NCI-H446 treated with DMSO at 0.1 percent for 48 hours (cell line): ENCODE data around the gene MARCHF7.
"Not testable (repeated sequence)": the region's sequence is repeated elsewhere in the genome, so short reads cannot be mapped to it uniquely, and the experiment has no call there.

Experiments used
- DNase-seq: peaks from one replicate; lab custom pipeline; 2025; lab: John Stamatoyannopoulos, UW

Gene MARCHF7, protein sequence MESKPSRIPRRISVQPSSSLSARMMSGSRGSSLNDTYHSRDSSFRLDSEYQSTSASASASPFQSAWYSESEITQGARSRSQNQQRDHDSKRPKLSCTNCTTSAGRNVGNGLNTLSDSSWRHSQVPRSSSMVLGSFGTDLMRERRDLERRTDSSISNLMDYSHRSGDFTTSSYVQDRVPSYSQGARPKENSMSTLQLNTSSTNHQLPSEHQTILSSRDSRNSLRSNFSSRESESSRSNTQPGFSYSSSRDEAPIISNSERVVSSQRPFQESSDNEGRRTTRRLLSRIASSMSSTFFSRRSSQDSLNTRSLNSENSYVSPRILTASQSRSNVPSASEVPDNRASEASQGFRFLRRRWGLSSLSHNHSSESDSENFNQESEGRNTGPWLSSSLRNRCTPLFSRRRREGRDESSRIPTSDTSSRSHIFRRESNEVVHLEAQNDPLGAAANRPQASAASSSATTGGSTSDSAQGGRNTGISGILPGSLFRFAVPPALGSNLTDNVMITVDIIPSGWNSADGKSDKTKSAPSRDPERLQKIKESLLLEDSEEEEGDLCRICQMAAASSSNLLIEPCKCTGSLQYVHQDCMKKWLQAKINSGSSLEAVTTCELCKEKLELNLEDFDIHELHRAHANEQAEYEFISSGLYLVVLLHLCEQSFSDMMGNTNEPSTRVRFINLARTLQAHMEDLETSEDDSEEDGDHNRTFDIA

DNA sequence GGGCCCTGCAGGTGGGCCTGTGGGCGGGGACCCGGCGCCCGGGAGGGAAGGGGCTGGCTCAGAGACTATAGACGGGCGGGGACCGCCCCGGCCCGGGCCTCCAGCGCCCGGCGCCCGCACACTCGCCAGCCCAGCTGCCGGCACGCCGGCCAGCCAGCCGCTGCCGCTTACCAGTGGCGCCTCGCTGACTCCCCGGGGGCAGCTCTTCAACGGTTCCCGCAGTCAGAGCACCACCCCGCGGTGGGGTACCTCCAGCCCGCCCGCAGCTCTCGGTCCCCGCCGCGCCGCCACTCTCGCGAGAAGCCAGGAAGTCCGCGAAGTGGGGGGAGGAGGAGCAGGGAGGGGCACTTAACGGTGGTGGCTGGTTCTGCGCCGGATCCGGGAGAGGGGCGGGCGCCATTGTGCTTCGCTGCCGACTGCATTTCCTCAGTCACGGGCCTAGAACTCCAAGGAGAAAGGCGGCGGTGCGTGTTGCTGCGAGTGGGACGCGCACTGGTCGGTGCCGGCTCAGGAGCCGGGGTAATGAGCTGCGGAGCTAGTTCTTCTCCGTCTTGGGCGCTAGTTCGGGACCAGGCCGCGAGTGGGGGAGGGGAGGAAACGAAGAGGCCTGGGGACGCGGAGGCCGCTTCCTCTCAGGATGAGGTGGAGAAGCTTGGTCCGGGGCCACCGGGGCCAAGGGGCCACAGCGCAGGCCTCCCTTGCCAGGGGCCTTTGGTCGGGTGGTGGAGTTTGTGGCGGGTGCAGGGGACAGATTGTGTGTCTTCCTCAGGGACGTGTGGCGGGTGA lies at the start of gene MARCHF7:
Gene MARCHF7, plus strand, starts transcription at position 364 of the 786 bp plus-strand sequence. CDS start 16,517 bp downstream, outside the sequence.
- peak; percentile 93 for DNase-seq

DNA sequence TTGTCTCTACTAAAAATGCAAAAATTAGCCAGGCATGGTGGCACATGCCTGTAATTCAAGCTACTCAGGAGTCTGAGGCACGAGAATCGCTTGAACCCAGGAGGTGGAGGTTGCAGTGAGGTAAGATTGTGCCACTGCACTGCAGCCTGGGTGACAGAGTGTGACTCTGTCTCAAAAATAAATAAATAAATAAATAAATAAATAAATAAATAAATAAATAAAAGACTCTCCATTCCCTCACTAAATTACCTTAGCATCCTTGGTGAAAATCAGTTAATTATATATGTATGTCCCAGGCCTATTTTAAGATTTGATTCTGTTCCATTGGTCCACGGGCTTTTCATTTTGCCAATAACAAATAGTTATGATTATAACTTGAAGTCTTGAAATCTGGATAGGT lies 44.9 kb upstream of the MARCHF7 start:
- not testable (repeated sequence) for DNase-seq

DNA sequence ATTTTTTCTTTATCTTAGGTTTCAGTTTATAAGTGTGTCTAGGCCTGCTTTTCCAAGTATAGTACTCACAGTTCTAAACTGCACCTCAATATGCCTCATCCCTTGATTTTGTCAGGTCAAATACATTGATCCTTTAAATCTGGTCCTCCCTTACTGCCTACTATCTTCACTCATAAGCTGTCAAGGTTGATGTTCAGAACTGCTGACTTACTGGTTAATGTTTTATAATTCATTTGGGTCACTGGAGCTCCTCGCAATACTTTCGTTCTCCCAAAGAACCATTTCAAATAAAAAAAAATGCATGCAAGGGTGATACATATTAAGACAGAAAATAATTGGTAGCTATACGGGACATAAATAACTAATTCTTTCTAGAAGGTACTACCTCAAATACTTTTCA lies 41.3 kb upstream of the MARCHF7 start:
- DNase-seq = no peak

DNA sequence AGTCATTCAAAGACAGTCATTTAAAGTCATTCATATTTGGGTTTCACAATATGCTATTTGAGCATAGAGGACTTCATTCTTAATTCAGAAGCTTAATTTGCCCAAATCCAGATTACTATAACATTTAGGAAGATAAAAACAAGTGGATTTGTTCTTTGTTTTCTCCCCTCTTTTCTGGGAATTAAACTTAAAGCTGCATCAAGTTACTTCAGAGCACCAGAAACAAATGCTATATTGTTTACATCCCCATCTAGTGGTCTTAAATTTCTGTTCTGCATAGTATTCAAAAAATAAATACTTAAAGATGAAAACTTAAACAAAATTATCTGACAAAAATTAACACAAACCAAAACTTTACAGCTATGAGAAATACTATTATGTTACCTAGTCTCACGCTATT lies 34.7 kb upstream of the MARCHF7 start:
- no peak for DNase-seq

DNA sequence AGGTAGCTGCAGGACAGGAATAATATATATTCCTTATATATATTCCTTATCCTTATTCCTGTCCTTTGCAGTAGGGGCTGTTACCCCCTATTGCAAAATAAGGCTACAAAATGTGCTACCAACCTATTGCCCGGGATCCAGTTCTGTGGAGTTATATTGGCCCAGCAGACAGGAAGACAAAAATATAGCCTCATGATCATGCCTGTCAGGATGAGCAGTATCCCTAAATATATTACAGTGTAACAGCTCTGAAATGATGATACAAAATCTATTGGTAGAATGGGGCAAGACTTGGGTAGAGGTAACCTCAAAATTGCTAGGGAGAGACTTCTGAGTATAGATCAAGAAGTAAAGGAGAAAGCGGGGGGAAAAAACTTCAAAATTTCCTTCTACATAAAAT lies 31.6 kb upstream of the MARCHF7 start:
- DNase-seq = no peak

DNA sequence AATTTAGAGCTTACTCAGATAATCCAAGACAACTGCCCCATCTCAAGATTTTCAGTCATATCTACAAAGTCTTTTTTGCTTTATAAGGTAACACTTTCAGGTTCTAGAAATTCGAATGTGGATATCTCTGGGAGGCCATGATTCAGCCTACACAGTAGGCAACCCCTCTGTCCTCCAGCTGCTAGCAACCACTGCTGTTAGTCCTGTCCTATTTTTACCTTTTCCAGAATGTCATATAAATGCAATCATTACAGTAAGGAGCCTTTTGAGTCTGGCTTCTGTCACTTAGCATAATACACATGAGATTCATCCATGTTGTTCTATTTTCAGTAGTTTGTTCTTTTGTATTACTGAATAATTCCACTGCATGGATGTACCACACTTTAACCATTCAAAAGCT lies 28.5 kb upstream of the MARCHF7 start:
- no peak for DNase-seq

DNA sequence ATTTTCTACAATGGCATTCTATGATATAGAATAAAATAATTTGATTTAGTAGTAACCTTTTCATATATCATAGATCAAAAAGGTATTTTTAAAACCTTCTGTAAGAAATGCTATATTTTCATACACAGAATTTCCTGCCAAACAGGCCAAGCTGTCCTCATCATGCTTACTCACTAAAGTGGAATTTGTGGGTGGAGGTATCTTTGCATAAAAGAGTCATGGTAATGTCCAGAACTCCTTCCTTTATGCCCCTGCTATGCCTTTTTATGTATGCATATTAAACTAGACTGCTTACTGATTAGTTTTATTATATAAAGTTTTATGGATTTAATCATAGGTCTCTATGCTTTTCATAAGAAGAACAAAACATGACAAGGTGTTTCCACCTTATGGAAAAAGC lies 27.5 kb upstream of the MARCHF7 start:
- no peak for DNase-seq

DNA sequence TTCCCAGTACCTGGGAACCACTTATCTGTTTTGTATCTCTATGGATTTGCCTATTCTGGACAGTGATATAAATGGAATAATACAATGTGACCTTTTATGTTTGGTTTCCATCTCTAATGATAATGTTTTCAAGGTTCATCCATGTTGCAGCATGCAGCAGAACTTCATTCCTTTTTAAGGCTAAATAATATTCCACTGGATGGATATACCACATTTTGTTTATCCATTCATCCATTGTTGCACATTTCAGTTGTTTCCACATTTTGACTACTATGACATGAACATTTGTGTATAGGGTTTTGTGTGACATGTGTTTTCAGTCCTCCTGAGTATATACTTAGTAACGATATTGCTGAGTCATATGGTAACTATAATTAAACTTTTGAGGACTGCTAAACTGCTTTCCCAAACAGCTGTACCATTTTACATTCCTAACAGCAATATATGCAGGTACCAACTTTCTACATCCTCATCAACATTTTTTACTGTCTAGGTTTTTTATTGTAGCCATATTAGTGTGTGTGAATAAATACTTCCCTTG lies 17.7 kb upstream of the MARCHF7 start:
- no peak for DNase-seq

DNA sequence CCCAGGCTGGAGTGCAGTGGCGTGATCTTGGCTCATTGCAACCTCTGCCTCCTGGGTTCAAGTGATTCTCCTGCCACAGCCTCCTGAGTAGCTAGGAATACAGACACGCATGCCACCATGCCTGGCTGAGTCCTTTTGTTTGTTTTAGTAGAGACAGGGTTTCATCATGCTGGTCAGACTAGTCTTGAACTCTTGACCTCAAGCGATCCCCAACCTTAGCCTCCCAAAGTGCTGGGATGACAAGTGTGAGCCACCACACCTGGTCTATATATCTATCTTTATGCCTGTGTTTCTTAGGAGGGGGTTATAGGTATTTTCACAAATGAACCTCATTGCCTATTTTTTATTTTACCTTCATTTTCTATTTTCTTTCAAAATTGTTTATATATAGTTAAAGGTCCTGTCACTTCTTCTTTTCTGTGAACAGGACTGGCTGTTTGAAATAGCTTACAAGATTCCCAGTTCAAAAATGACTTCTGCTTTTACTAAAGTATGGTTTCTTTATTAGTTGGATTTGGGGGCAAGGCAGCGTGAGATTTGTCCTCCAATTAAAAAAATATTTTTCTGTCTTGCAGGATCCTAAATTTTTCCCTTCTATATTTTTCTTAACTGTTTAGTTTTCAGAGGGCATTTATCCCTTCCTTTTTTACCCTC lies 16.4 kb upstream of the MARCHF7 start:
- DNase-seq = no peak

DNA sequence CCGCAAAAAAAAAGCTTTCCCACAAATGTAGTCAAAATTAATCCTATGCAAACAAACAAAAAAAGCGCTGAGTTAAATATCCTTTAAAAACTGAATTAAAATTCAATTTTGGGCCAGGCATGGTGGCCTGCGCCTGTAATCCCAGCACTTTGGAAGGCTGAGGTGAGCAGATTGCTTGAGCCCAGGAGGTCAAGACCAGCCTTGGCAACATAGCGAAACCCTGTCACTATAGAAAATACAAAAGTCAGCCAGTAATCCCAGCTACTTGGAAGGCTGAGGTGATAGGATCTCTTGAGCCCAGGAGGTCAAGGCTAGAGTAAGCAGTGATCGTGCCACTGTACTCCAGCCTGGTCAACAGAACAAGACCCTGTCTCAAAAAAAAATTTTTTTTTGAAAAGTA lies 8.8 kb upstream of the MARCHF7 start:
- no peak for DNase-seq

DNA sequence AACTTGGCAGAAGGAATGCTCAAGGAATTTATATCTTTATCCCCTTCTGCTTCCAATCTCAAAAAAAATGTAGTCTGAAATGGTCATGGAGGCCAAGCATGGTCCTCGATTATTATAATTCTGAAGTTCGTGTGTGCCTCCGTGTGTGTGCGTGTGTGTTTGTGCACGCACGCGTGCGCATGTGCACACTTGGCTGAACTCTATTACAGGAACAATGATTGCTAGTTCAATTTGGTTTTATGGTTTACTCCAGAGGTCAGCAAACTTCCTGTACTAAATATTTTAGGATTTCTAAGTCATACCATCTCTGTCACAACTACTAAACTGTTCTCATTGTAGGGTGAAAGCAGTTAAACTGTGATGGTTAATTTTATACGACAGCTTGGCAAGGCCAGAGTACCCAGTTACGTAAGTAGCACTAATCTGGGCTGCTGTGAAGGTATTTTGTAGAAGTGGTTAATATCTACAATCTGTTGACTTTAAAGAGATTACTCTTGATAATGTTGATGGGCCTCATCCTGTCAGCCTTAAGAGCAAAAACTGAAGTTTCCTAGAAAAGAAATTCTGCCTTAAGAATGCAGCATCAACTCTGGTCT lies 5.8 kb upstream of the MARCHF7 start:
- DNase-seq = no peak

DNA sequence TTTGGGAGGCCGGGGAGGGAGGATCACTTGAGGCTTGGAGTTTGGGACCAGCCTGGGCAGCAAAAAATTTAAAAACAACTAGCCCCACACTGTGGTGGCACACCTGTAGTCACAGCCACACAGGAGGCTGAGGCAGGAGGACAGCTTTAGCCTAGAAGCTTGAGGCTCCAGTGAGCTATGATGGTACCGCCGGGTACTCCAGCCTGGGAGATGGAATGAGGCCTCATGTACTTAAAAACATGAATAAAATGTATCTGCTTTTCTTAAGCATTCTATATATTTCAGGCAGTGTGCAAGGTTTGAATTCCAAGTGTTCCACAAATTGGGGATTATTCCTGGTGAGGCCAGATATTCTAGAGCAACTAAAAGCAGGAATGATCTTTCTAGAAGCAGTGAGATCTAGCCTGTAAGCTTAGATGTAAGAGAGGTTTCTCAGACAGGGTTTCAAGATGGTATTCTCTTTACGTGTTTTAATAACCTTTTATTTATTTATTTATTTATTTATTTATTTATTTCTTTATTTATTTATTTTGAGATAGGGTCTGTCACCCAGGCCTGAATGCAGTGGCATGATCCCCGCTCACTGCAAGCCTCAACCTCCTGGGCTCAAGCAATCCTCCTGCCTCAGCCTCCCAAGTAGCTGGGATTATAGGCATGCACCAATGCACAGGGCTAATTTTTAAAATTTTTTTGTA lies 4.1 kb upstream of the MARCHF7 start:
- no peak for DNase-seq

DNA sequence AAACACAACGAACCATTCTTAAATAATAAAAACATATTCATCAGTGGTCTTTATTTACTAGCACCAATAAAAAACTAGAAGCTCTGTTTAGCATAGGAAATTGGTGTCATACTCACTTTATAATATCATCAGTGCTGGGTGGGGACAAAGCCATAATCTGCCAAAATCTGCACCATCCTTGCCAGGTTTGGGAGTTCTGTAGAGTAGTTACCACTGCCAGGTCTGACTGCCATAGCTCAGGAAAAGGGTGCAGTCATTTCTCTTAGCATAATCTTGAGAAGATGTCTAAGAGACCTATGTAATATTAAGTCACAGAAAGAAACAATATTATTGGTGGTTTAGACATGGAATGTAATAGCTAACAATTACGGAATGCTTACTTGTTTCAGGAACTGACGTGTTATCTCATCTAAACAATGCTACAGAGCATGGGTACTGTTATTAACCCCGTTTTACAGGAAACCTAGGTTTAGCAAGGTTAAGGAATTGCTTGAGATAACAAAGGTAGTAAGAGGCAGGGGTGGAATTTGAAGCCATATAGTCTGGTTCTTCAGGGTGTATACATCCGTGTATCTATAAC lies 1.6 kb upstream of the MARCHF7 start:
- no peak for DNase-seq

DNA sequence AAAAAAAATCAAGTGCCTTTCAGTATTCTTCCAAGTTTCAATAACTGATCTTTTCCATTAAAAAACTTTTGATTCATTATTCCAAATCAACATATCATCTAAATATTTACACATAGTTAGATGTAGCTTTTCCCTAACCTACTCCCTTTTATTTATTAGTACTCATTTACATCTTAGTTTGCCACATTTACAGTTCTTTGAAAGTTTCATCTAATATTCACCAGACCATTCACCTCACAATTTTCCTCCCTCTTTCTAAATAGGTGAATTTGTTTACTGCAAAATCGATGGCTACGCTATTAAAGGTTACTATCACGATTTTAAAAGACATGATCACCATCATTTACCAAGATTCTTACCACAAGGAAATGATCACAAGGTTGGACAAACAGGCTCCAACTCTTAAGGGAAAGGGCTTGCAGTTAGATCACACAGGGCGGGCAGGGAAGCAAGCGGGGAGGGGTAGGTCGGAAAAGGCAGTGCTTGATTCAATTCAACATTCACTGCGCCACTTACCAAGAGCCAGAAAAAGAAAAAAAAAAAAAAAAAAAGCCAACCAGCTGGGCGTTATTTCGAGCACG lies 654 bp upstream of the MARCHF7 start:
- no peak for DNase-seq

DNA sequence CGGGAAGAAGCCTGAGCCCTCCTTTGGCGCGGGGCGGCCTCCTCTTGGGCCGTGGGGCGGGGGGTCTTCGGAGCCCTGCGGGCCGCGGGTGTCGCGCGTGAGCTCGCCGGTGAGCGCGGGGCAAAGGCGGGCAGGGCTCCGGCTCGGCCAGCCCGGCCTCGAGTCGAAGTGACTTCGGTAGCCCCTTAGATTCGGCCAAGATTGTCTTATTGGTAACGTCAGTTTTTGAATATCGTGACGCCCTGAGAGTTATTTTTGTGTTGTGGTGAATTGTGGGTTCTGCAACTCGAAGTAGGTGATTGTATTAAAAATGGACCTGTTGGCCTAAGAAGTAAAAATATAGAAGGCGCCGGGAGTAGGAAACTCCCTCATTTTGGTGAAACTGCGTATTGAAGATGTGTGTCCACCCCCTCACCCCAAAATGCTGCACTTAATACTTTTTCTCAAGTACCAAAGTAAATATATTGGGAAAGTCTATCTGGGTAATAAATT lies 669 bp downstream of the MARCHF7 start:
- no peak for DNase-seq

DNA sequence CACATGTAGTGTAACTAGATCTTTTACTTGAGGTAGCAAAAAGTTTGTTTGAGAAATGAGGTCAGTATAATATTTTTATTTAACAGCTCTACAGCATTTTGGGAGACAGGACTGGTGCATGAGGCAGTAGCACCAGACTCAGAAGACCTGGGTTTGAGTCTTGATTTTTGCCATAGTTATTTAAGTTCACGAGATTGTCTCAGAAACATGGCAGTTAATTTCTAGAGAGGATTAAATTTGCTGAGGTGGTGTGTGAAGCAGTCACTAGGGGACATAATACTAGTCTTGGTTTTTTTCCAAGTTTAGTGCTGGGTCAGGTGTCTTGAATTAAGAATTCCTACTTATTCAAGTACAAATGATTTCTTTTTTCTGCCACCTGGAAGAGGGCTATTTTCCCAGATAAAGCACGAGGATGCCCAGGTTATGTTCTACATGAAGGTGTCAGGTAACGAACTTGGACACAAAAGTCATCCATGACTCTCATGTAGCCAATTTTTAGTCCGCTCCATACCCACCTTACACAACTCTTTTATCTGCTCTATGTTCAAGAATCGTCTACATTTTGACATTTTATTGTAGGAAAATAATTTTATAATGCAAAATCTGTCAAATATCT lies 1.4 kb downstream of the MARCHF7 start:
- DNase-seq = no peak

DNA sequence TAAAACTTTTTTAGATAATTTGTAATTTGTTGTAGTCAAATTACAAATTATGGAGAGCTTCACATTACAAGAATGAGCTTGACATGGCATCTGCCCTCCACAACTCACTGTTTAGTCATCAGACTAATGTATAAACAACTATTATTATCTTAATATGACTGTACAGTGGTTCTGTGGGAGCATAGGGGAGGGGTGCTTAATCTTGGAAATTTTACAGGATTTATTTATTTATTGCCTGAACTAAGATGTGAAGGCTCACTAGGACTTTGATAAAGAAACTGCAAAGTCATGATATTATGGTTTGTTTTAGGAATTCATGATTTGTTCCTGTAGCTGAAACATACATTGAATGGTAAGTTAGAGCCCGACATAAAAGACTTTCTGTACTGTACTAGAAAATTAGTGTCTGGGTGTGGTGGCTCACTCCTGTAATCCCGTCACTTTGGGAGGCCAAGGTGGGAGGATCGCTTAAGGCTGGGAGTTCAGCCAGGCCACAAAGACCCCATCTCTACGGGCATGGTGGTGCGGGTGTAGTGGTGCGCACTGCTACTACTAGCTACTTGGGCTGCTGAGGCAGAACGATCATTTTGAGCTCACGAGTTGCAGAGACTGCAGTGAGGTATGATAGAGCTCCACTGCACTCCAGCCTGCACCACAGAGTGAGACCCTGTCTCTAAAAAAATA lies 2.1 kb downstream of the MARCHF7 start:
- no peak for DNase-seq

DNA sequence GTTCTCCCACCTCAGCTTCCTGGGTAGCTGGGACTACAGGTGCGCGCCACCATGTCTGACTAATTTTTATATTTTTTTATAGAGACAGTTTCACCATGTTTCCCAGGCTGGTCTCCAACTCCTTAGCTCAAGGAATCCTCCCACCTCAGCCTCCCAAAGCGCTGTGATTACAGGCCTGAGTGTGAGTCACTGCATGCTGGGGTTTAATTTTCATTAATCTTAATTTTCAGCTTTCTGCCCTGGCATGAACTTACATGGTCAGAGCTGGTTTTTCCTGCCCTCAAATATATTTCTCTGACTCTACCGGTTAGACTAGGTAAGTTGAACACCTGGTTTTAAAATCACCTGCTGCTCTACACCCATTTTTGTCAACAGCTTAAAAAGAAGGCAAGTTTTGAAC lies 3.1 kb downstream of the MARCHF7 start:
- no peak for DNase-seq

DNA sequence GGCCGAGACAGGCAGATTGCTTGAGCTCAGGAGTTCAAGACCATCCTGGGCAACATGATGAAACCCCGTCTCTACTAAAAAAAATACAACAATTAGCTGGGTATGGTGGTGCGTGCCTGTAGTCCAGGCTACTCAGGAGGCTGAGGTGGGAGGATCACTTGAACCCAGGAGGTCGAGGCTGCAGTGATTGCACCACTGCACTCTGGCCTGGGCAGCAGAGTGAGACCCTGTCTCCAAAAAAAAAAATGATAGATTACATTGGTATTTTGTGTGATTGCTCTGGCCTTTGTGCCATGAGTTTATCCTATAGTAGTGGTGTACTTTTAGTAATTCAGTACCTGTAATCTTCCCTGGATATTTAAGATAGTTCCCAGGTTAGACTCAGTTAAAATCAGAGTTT lies 4.1 kb downstream of the MARCHF7 start:
- DNase-seq = not testable (repeated sequence)
